B cell (primary cell): ENCODE measurements around the gene CCDC85B. TPM values are rescaled to one million over a fixed set of nuclear protein-coding genes. Genes with fewer than 3 reads are reported as not detected.

Source experiments
- ATAC-seq: fragments of 200-7000 bp; cut with Tn5 transposase; one replicate; pipeline ENCODE4 v1.10.0; 2021; ENCODE audit warnings: low read depth, mild to moderate bottlenecking, moderate number of reproducible peaks, moderate library complexity
- CTCF ChIA-PET: fragments of 350-600 bp; sonication (Branson Sonifier 250); formaldehyde crosslinking; loops from one replicate; lab custom pipeline; 2021; ENCODE audit warnings: antibody characterized with exemption, inconsistent platforms; lab: Charles Lee
- POLR2A ChIA-PET: fragments of 350-600 bp; sonication (Branson Sonifier 250); formaldehyde crosslinking; loops from one replicate; lab custom pipeline; 2021; ENCODE audit warnings: antibody characterized with exemption; lab: Charles Lee
- DNase-seq: peaks from one replicate; pipeline ENCODE4 v3.0.0; 2013
- H2AFZ ChIP-seq: 2 replicates; pipeline ENCODE4 v1.6.1; 2012; ENCODE audit warnings: mild to moderate bottlenecking, low read depth, low read length; ENCODE audit not compliant: insufficient read depth, poor library complexity, severe bottlenecking
- H3K27ac ChIP-seq, 2 donors: 1 replicate in 1 of 2; 2 replicates in 1 of 2; pipeline ENCODE4 v1.5.1; 2012 to 2013; ENCODE audit warnings: low read length in 2 of 2, mild to moderate bottlenecking in 2 of 2, moderate library complexity in 1 of 2
- H3K27me3 ChIP-seq, 4 experiments: fragments of 200-600 bp in 1 of 4; sonication (generic) in 1 of 4; replicated peaks in 1 of 4; 1 replicate in 2 of 4; 2 replicates in 2 of 4; pipeline versions ENCODE4 v1.6.1 to v1.7.0; 2013 to 2016; ENCODE audit warnings: low read length in 3 of 4, mild to moderate bottlenecking in 2 of 4, mixed read lengths in 1 of 4, moderate library complexity in 1 of 4; ENCODE audit not compliant: insufficient read depth in 4 of 4, control insufficient read depth in 3 of 4; ENCODE audit errors: control extremely low read depth in 1 of 4
- H3K36me3 ChIP-seq, 2 experiments: replicated peaks in 1 of 2; 1 replicate in 1 of 2; 2 replicates in 1 of 2; pipeline versions ENCODE4 v1.6.1 to v1.7.1; 2013; ENCODE audit warnings: low read length in 1 of 2; ENCODE audit not compliant: insufficient read depth in 2 of 2, control insufficient read depth in 1 of 2; ENCODE audit errors: control extremely low read depth in 1 of 2, extremely low read depth in 1 of 2
- H3K4me1 ChIP-seq, 2 donors: fragments of 200-600 bp in 1 of 2; sonication (generic) in 1 of 2; 1 replicate in 1 of 2; 2 replicates in 1 of 2; pipeline versions ENCODE4 v1.5.1 to v1.6.1; 2013 to 2017; ENCODE audit warnings: low read length in 2 of 2; ENCODE audit not compliant: control insufficient read depth in 2 of 2, insufficient read depth in 2 of 2
- H3K4me2 ChIP-seq: replicated peaks from 2 replicates; pipeline ENCODE3; 2012; ENCODE audit warnings: mild to moderate bottlenecking, low read depth, low read length; ENCODE audit not compliant: poor library complexity, severe bottlenecking
- H3K4me3 ChIP-seq, 5 experiments: fragments of 200-600 bp in 1 of 5; sonication (generic) in 1 of 5; 1 replicate in 3 of 5; 2 replicates in 2 of 5; pipeline versions ENCODE4 v1.5.1 to v1.7.0; 2011 to 2016; ENCODE audit warnings: low read length in 4 of 5, mild to moderate bottlenecking in 4 of 5, low read depth in 2 of 5, control low read depth in 1 of 5, moderate library complexity in 1 of 5; ENCODE audit not compliant: insufficient read depth in 1 of 5; ENCODE audit errors: control extremely low read depth in 1 of 5, extremely low read depth in 1 of 5
- H3K79me2 ChIP-seq: fragments of 200-600 bp; sonication (generic); one replicate; pipeline ENCODE4 v1.6.0; 2016; ENCODE audit warnings: low read length; ENCODE audit not compliant: control insufficient read depth, insufficient read depth
- H3K9ac ChIP-seq: fragments of 200-600 bp; sonication (generic); 2 replicates; pipeline ENCODE4 v1.6.1; 2017; ENCODE audit warnings: mild to moderate bottlenecking, low read length, moderate library complexity
- H3K9me3 ChIP-seq, 3 donors: one replicate each; pipeline versions ENCODE4 v1.6.1 to v1.7.1; 2013; ENCODE audit warnings: low read length in 2 of 3; ENCODE audit not compliant: control insufficient read depth in 2 of 3, insufficient read depth in 1 of 3; ENCODE audit errors: control extremely low read depth in 1 of 3
- H4K20me1 ChIP-seq: 2 replicates; pipeline ENCODE4 v1.6.0; 2012; ENCODE audit warnings: mild to moderate bottlenecking, low read length; ENCODE audit not compliant: insufficient read depth, control insufficient read depth, poor library complexity, severe bottlenecking
- H3K27ac Mint-ChIP-seq: one replicate; pipeline ENCODE4 v1.8.0; 2021; ENCODE audit warnings: mixed read lengths
- H3K27me3 Mint-ChIP-seq: one replicate; pipeline ENCODE4 v1.8.0; 2021; ENCODE audit warnings: mixed read lengths
- H3K4me1 Mint-ChIP-seq: one replicate; pipeline ENCODE4 v1.8.0; 2021; ENCODE audit warnings: mixed read lengths
- H3K4me3 Mint-ChIP-seq: one replicate; pipeline ENCODE4 v1.8.0; 2021; ENCODE audit warnings: mixed read lengths
- H3K9me3 Mint-ChIP-seq: one replicate; pipeline ENCODE4 v1.8.0; 2022; ENCODE audit warnings: mixed read lengths; ENCODE audit not compliant: insufficient read depth
- CTCF ChIP-seq: fragments of 200-600 bp; IDR thresholded peaks from one replicate; pipeline ENCODE4 v1.8.0; 2022; ENCODE audit warnings: antibody characterized with exemption, mild to moderate bottlenecking
- EZH2 ChIP-seq: IDR thresholded peaks from 2 replicates; pipeline ENCODE4 v1.6.1; 2012; ENCODE audit warnings: borderline replicate concordance, low read depth, mild to moderate bottlenecking, moderate library complexity, low read length; ENCODE audit not compliant: insufficient read depth, poor library complexity, severe bottlenecking
- WGBS: methylation state at CpG from one replicate; pipeline ENCODE4 v1.1.5; 2013; ENCODE audit warnings: missing lambda C conversion rate; ENCODE audit not compliant: insufficient coverage; 5-methylcytosine and 5-hydroxymethylcytosine counted together
- intact Hi-C: fragments of 100-400 bp; cut with micrococcal nuclease; formaldehyde crosslinking; loops from one replicate; pipeline ENCODE4 v1.10.0; 2022
- polyA plus RNA-seq: library from polyadenylated mRNA; depleted of rRNA; stranded (reverse); fragments of >200 nt; gene quantifications from 2 replicates; pipeline ENCODE4 v1.2.3, GENCODE V29; 2012
- total RNA-seq, 2 donors: library from RNA; stranded (reverse); fragments of 120-200 nt in 1 of 2; gene quantifications; 1 replicate in 1 of 2; 2 replicates in 1 of 2; pipeline versions ENCODE4 v1.2.3 to v1.2.4, GENCODE V29; 2013 to 2022

Gene CCDC85B
- total and polyA plus RNA-seq, 2 donors (not counting 1 experiment from before 2014, with no cell fraction given), result 18.2 to 39.5 TPM

- Histone ChIP-seq H3K9ac (no peak overlapping the region), H3K27ac (no peak overlapping the region), H4K20me1 (peaks cover 24% of the 10 kb centered on the region), H2AFZ (no peak overlapping the region), H3K9me3 (no peaks in the 10 kb centered on the region), H3K4me2 (no peak overlapping the region), H3K36me3 (peaks cover 0 to 40% of the 10 kb centered on the region in 2 experiments), H3K4me1 (peaks cover 7 to 14% of the 10 kb centered on the region in 2 donors), H3K4me3 (no peak overlapping the region), H3K79me2 (peaks cover 11% of the 10 kb centered on the region), H3K27me3 (no peaks in the 10 kb centered on the region)
- WGBS, result 89% methylated on average over 17 of the region's 29 CpGs
- no peaks in the 10 kb centered on the region for H3K9me3 Mint-ChIP-seq
- no peaks in the 10 kb centered on the region for H3K27me3 Mint-ChIP-seq
- ChIA-PET POLR2A (interaction anchor here (0.6 kb wide), 1 partner anchor 768 kb away, joined by 4 read pairs; no protein-coding TSS in a partner anchor), CTCF (interaction anchor here (1.3 to 7.0 kb wide), 2 partner anchors 15 to 20 kb away, joined by 6 to 65 read pairs; partner anchors contain the start of genes CCDC85B and FIBP)
- peaks cover 20% of the 10 kb centered on the region for H3K4me1 Mint-ChIP-seq
- H3K27ac Mint-ChIP-seq, result no peak overlapping the region
- DNase-seq (no peak), ATAC-seq (no peak)
- intact Hi-C loops, result no loop called here
- no peak overlapping the region for H3K4me3 Mint-ChIP-seq
- TF ChIP-seq CTCF (no peak), EZH2 (no peak)
Observed at GRCh38 chr11:65867284-65868071, 23.0 kb upstream of the CCDC85B start.
